OCI-LY7 (cell line): ENCODE results near the gene PLAC9. TPM values are rescaled to one million over a fixed set of nuclear protein-coding genes. Genes with fewer than 3 reads are reported as not detected.

ENCODE experiments used
- BruUV-seq: library from RNA; stranded (reverse); fragments of 400-500 nt; replicated peaks from 2 replicates; lab custom pipeline; 2021; lab: Mats Ljungman, UMichigan
- CTCF ChIA-PET: fragments of 300-600 bp; sonication (Branson Sonifier 250); formaldehyde crosslinking; loops from one replicate; lab custom pipeline; 2022; ENCODE audit warnings: antibody characterized with exemption; ENCODE audit not compliant: unreplicated experiment; lab: Charles Lee
- POLR2A ChIA-PET: fragments of 300-600 bp; sonication (Branson Sonifier 250); formaldehyde crosslinking; loops from one replicate; lab custom pipeline; 2022; ENCODE audit warnings: antibody characterized with exemption; lab: Charles Lee
- DNase-seq: peaks from one replicate; pipeline ENCODE4 v3.0.0-alpha.2; 2015; ENCODE audit warnings: low spot score
- H2AFZ ChIP-seq: fragments of 200-600 bp; sonication (generic), shearing (Covaris generic); 2 replicates; pipeline ENCODE4 v1.6.1; 2014; ENCODE audit warnings: mild to moderate bottlenecking, antibody characterized with exemption, low read length, moderate library complexity
- H3K27ac ChIP-seq: fragments of 200-600 bp; sonication (generic); 2 replicates; pipeline ENCODE4 v1.5.1; 2014; ENCODE audit warnings: mixed run types, low read depth, mild to moderate bottlenecking, moderate library complexity, low read length, inconsistent platforms; ENCODE audit not compliant: poor library complexity, severe bottlenecking
- H3K36me3 ChIP-seq: fragments of 200-600 bp; sonication (generic); 2 replicates; pipeline ENCODE4 v1.6.1; 2014; ENCODE audit warnings: mild to moderate bottlenecking, antibody characterized with exemption, low read length, moderate library complexity, mixed read lengths; ENCODE audit not compliant: insufficient read depth
- H3K4me1 ChIP-seq: fragments of 200-600 bp; sonication (generic); 2 replicates; pipeline ENCODE4 v1.5.1; 2014; ENCODE audit warnings: mild to moderate bottlenecking, low read length; ENCODE audit not compliant: insufficient read depth, poor library complexity, severe bottlenecking
- H3K4me2 ChIP-seq: fragments of 200-600 bp; sonication (generic); 2 replicates; pipeline ENCODE4 v1.6.1; 2014; ENCODE audit warnings: mild to moderate bottlenecking, low read length
- H3K4me3 ChIP-seq: fragments of 200-600 bp; sonication (generic); 2 replicates; pipeline ENCODE4 v1.5.1; 2014; ENCODE audit warnings: mild to moderate bottlenecking, low read depth, low read length; ENCODE audit not compliant: poor library complexity, severe bottlenecking
- H3K79me2 ChIP-seq: fragments of 200-600 bp; sonication (generic); 2 replicates; pipeline ENCODE4 v1.6.1; 2016; ENCODE audit warnings: low read depth, mild to moderate bottlenecking, low read length, moderate library complexity, mixed read lengths; ENCODE audit not compliant: insufficient read depth
- H3K9me2 ChIP-seq: fragments of 200-600 bp; sonication (generic); 2 replicates; pipeline ENCODE4 v1.6.1; 2016; ENCODE audit warnings: mild to moderate bottlenecking, low read length, mixed read lengths; ENCODE audit not compliant: insufficient read depth
- H3K9me3 ChIP-seq: fragments of 200-600 bp; sonication (generic); 2 replicates; pipeline ENCODE4 v1.6.1; 2014; ENCODE audit warnings: mild to moderate bottlenecking, mixed run types, low read length, mixed read lengths
- H4K20me1 ChIP-seq: fragments of 200-600 bp; sonication (generic); 2 replicates; pipeline ENCODE4 v1.6.1; 2014; ENCODE audit warnings: mild to moderate bottlenecking, antibody characterized with exemption, low read length, moderate library complexity, mixed read lengths; ENCODE audit not compliant: insufficient read depth
- EZH2phosphoT487 ChIP-seq: fragments of 200-600 bp; sonication (generic); IDR thresholded peaks from 2 replicates; pipeline ENCODE4 v1.6.1; 2018; ENCODE audit warnings: low read depth, borderline replicate concordance, mild to moderate bottlenecking, mixed run types, antibody characterized with exemption, low read length, moderate library complexity, mixed read lengths
- intact Hi-C: fragments of 100-400 bp; cut with micrococcal nuclease; formaldehyde crosslinking; loops from one replicate; pipeline ENCODE4 v1.10.0; 2022; ENCODE audit not compliant: unreplicated experiment
- total RNA-seq, 2 experiments: library from RNA; depleted of rRNA in 1 of 2; stranded (reverse); fragments of >200 nt in 1 of 2; shearing (Covaris generic) in 1 of 2; gene quantifications; 2 replicates each; pipeline ENCODE4 v1.2.3, GENCODE V29; 2014 to 2022
- TF ChIP-seq, protein P1 (sequence below): fragments of 200-600 bp; sonication (generic); conservative IDR thresholded peaks from 2 replicates; pipeline ENCODE4 v1.5.1; 2014; ENCODE audit warnings: mild to moderate bottlenecking, antibody characterized with exemption, low read length, moderate library complexity, mixed read lengths

Gene PLAC9
- total RNA-seq, 2 experiments from 2014 or later, result not detected

DNA sequence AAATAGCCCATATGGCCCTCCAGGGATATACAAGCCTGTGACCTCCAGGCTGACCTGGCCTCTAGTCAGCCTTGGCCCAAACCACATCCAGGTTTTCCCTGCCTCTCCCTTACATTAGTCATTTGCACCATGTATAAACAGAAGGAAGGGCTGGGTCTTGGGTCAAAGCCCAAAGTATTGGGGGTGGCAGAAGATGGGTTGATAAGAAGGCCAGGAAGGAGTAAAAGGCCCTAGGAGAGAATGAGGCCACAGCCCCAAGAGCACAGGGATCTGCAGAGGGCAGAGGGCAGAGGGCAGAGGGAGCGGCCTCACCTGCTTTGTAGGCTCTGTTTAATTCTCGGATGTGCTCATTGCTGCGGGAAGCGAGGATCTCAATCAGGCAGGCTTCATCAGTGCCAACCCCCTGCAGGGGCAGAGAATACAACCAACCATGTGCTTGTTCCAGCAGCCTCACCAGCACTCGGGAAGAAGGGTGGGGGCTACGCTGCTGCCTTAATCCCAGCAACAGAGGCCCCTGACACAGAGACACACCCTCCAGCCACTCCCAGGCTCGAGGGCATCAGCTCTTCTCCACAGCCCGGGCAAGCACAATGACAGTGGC, 31.3 kb downstream of the PLAC9 start:
- H3K27ac ChIP-seq, result no peak overlapping the region
- peaks cover 68% of the 10 kb centered on the region for H3K36me3 ChIP-seq
- ChIA-PET CTCF (no interaction called here), POLR2A (no interaction called here)
- no peaks in the 10 kb centered on the region for H3K4me1 ChIP-seq
- BruUV-seq, result no TSS peak
- H3K4me2 ChIP-seq, result no peak overlapping the region
- no peak overlapping the region for H2AFZ ChIP-seq
- DNase-seq, result no peak
- no peaks in the 10 kb centered on the region for H3K79me2 ChIP-seq
- intact Hi-C loops, result no loop called here
- H3K4me3 ChIP-seq, result no peak overlapping the region
- TF ChIP-seq EZH2phosphoT487, result no peak
- TF ChIP-seq, protein P1, sequence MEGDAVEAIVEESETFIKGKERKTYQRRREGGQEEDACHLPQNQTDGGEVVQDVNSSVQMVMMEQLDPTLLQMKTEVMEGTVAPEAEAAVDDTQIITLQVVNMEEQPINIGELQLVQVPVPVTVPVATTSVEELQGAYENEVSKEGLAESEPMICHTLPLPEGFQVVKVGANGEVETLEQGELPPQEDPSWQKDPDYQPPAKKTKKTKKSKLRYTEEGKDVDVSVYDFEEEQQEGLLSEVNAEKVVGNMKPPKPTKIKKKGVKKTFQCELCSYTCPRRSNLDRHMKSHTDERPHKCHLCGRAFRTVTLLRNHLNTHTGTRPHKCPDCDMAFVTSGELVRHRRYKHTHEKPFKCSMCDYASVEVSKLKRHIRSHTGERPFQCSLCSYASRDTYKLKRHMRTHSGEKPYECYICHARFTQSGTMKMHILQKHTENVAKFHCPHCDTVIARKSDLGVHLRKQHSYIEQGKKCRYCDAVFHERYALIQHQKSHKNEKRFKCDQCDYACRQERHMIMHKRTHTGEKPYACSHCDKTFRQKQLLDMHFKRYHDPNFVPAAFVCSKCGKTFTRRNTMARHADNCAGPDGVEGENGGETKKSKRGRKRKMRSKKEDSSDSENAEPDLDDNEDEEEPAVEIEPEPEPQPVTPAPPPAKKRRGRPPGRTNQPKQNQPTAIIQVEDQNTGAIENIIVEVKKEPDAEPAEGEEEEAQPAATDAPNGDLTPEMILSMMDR, result no peak
- no peaks in the 10 kb centered on the region for H3K9me2 ChIP-seq
- no peaks in the 10 kb centered on the region for H4K20me1 ChIP-seq
- no peaks in the 10 kb centered on the region for H3K9me3 ChIP-seq

DNA sequence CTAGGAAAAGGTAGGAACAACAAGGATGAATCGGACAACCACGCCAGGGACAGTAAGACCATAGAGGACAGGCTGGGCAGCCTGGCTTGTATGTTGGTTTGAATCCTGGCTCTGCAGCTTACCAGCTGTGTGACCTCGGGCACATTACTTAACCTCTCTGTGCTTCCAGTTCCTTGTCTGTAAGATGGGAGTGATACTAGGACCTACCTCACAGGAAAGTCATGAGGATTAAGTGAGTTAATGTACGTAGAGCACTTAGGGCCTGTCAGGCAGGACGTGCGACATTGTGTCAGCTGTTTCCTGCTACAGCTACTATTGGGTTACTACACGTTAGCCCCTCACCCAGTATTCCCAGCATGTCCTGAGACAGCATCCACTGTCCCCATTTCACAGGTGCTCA, 32.1 kb downstream of the PLAC9 start:
- peaks cover 68% of the 10 kb centered on the region for H3K36me3 ChIP-seq
- POLR2A ChIA-PET, result no interaction called here
- H3K9me3 ChIP-seq, result no peaks in the 10 kb centered on the region
- H2AFZ ChIP-seq, result no peak overlapping the region
- no peaks in the 10 kb centered on the region for H3K4me1 ChIP-seq
- no TSS peak for BruUV-seq
- no peak for TF ChIP-seq EZH2phosphoT487
- TF ChIP-seq, protein P1, result no peak
- no peak overlapping the region for H3K27ac ChIP-seq
- H4K20me1 ChIP-seq, result no peaks in the 10 kb centered on the region
- CTCF ChIA-PET, result no interaction called here
- intact Hi-C loops, result no loop called here
- H3K9me2 ChIP-seq, result no peaks in the 10 kb centered on the region
- H3K79me2 ChIP-seq, result no peaks in the 10 kb centered on the region
- H3K4me2 ChIP-seq, result no peak overlapping the region
- no peak overlapping the region for H3K4me3 ChIP-seq
- no peak for DNase-seq

DNA sequence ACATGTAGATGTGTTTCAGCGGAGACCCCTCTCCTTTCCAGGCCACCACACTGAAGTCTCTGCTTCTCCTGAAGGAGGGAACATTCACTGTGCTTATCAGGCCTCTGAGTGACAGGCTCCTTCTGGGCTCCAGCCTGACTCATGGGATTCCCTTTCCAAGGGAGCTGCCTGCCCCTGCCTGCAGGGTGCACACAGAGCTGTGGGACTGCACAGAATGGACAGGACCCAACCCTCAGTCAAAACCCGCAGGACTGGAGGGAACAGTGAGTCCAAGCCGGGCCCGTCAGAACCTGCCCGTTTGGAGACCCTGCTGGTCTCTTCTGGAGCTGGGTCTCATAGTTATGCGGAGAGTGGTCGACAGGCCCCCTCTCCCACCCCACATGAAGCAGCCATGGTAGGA, 32.6 kb downstream of the PLAC9 start:
- H2AFZ ChIP-seq, result no peak overlapping the region
- CTCF ChIA-PET, result no interaction called here
- no TSS peak for BruUV-seq
- intact Hi-C loops, result no loop called here
- no peak overlapping the region for H3K27ac ChIP-seq
- no peak overlapping the region for H3K4me3 ChIP-seq
- no peaks in the 10 kb centered on the region for H3K9me3 ChIP-seq
- H4K20me1 ChIP-seq, result no peaks in the 10 kb centered on the region
- no peak for TF ChIP-seq EZH2phosphoT487
- TF ChIP-seq, protein P1, result no peak
- DNase-seq, result no peak
- POLR2A ChIA-PET, result no interaction called here
- no peak overlapping the region for H3K4me2 ChIP-seq
- no peaks in the 10 kb centered on the region for H3K9me2 ChIP-seq
- H3K79me2 ChIP-seq, result no peaks in the 10 kb centered on the region
- H3K36me3 ChIP-seq, result peaks cover 69% of the 10 kb centered on the region
- no peaks in the 10 kb centered on the region for H3K4me1 ChIP-seq
